ENCODE data around the gene HSD3B1. TPM values are rescaled to one million over a fixed set of nuclear protein-coding genes. Genes with fewer than 3 reads are reported as not detected.

HSD3B1 gene
- total RNA-seq, 1 experiment from 2014 or later = not detected

DNA sequence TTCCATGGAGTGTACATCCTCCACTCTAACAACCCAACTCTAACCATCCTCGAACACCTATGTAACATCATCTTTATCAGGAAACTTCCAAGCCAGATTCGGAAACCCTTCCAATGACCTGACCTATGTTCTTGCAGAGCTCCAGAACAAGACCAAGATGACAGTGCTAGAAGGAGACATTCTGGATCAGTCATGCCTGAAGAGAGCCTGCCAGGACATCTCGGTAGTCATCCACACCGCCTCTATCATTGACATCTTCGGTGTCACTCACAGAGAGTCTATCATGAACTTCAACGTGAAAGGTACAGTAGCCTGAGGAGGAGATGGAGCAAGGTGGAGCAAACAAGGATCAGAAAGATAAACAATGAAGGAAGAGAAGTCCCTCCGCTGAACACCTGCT is 36.1 kb upstream of the HSD3B1 start:
- H2AFZ ChIP-seq (ENCODE audit: low read length) = no peak overlapping the region
- no peak overlapping the region for H3K4me3 ChIP-seq (ENCODE audit: low read length)
- H3K79me2 ChIP-seq (ENCODE audit: low read length) = no peaks in the 10 kb centered on the region
- no peak overlapping the region for H3K9ac ChIP-seq (ENCODE audit: low read length)
- no peaks in the 10 kb centered on the region for H3K36me3 ChIP-seq (ENCODE audit: insufficient read depth, low read length)
- DNase-seq = no peak
- H3K9me2 ChIP-seq (replicated peaks; ENCODE audit: insufficient read depth, low read length) = no peaks in the 10 kb centered on the region
- H3K4me1 ChIP-seq (ENCODE audit: low read length) = no peaks in the 10 kb centered on the region
- no peak overlapping the region for H3K4me2 ChIP-seq (ENCODE audit: low read depth, low read length, poor library complexity, severe bottlenecking)
- H3K27me3 ChIP-seq (ENCODE audit: low read length) = no peaks in the 10 kb centered on the region
- no peak overlapping the region for H3K27ac ChIP-seq (ENCODE audit: low read length)
- no peaks in the 10 kb centered on the region for H3K9me3 ChIP-seq (ENCODE audit: low read length)
- no peaks in the 10 kb centered on the region for H4K20me1 ChIP-seq (ENCODE audit: insufficient read depth, low read depth, low read length)

DNA sequence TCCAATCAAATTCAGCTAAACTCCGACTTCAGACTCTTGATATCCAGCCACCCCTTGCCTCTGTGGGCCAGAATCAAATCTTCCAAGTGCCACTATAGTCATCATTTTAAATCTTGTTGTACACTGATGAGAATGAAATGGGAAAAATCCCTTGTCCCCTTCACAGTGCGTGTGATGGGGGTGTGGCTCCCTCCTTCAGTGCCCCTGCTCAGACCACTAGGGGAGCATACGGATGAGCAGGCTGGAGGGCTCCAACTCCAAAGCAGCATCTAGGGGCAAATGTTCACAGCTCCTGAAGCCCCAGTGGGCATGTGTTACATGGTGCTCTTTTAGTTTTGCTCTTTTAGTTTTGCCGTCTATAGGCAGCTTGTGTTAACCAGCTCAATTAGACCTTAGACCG is 35.4 kb upstream of the HSD3B1 start:
- no peaks in the 10 kb centered on the region for H3K36me3 ChIP-seq (ENCODE audit: insufficient read depth, low read length)
- no peak overlapping the region for H3K9ac ChIP-seq (ENCODE audit: low read length)
- no peaks in the 10 kb centered on the region for H3K9me3 ChIP-seq (ENCODE audit: low read length)
- H2AFZ ChIP-seq (ENCODE audit: low read length) = no peak overlapping the region
- H3K4me1 ChIP-seq (ENCODE audit: low read length) = no peaks in the 10 kb centered on the region
- DNase-seq = no peak
- H3K79me2 ChIP-seq (ENCODE audit: low read length) = no peaks in the 10 kb centered on the region
- H4K20me1 ChIP-seq (ENCODE audit: insufficient read depth, low read depth, low read length) = no peaks in the 10 kb centered on the region
- no peak overlapping the region for H3K4me2 ChIP-seq (ENCODE audit: low read depth, low read length, poor library complexity, severe bottlenecking)
- no peak overlapping the region for H3K27ac ChIP-seq (ENCODE audit: low read length)
- H3K4me3 ChIP-seq (ENCODE audit: low read length) = no peak overlapping the region
- no peaks in the 10 kb centered on the region for H3K27me3 ChIP-seq (ENCODE audit: low read length)
- H3K9me2 ChIP-seq (replicated peaks; ENCODE audit: insufficient read depth, low read length) = no peaks in the 10 kb centered on the region

DNA sequence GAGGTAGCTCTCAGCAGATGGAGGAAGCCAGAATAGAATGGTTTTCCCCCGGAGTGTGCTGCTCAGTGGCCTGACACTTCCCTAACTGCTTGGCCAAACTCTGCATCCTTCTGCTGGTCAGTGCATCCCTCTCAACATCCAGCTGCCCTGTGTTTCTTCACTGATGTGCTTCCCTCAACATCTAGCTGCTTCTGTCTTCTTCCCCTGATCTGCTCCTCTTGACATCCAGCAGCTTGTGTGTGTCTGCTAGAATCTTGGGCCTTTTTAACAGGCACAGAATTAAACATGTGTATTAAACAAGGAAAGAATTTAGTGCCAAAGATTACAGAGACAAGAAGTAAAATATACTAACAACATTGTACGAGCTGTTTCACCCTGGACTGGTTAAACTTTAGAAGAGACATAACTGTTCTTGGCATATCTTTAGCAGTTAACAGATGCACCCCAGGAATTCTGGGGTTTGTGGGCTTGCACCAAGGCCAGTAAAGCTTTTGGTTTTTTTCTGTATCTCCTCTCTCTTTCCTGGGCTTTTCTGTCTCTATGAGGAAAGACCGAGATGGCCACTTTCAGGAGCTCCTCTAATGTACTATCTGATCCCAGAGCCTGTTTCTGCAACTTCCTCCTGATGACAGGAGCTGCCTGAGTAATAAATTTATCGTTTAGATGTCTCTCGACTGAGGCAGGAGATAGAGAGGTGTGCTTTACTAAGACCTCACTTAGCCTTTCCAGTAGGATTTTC is 34.8 kb upstream of the HSD3B1 start:
- H4K20me1 ChIP-seq (ENCODE audit: insufficient read depth, low read depth, low read length) = no peaks in the 10 kb centered on the region
- no peaks in the 10 kb centered on the region for H3K9me2 ChIP-seq (replicated peaks; ENCODE audit: insufficient read depth, low read length)
- H3K4me1 ChIP-seq (ENCODE audit: low read length) = no peaks in the 10 kb centered on the region
- no peak overlapping the region for H3K4me3 ChIP-seq (ENCODE audit: low read length)
- H3K4me2 ChIP-seq (ENCODE audit: low read depth, low read length, poor library complexity, severe bottlenecking) = no peak overlapping the region
- no peak overlapping the region for H2AFZ ChIP-seq (ENCODE audit: low read length)
- H3K79me2 ChIP-seq (ENCODE audit: low read length) = no peaks in the 10 kb centered on the region
- H3K27me3 ChIP-seq (ENCODE audit: low read length) = no peaks in the 10 kb centered on the region
- no peaks in the 10 kb centered on the region for H3K36me3 ChIP-seq (ENCODE audit: insufficient read depth, low read length)
- H3K9me3 ChIP-seq (ENCODE audit: low read length) = no peaks in the 10 kb centered on the region
- DNase-seq = no peak
- H3K27ac ChIP-seq (ENCODE audit: low read length) = no peak overlapping the region
- no peak overlapping the region for H3K9ac ChIP-seq (ENCODE audit: low read length)

DNA sequence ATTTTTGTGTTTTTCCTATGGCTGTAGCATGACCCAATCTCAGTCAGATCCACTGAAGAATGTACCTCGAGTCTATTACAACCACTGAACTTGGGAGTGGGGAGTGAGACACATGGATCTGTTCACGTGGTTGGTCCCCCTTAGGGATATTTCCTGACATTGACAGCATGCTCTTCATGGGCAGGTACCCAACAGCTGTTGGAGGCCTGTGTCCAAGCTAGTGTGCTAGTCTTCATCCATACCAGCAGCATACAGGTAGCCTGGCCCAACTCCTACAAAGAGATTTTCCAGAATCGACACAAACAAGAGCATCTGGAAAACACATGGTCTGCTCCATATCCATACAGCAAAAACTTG is 34.2 kb upstream of the HSD3B1 start:
- DNase-seq = no peak
- Histone ChIP-seq H3K9me2 (replicated peaks; ENCODE audit: insufficient read depth, low read length) (no peaks in the 10 kb centered on the region), H3K27ac (ENCODE audit: low read length) (no peak overlapping the region), H3K4me2 (ENCODE audit: low read depth, low read length, poor library complexity, severe bottlenecking) (no peak overlapping the region), H2AFZ (ENCODE audit: low read length) (no peak overlapping the region), H3K36me3 (ENCODE audit: insufficient read depth, low read length) (no peaks in the 10 kb centered on the region), H3K9me3 (ENCODE audit: low read length) (no peaks in the 10 kb centered on the region), H3K4me1 (ENCODE audit: low read length) (no peaks in the 10 kb centered on the region), H3K4me3 (ENCODE audit: low read length) (no peak overlapping the region), H3K9ac (ENCODE audit: low read length) (no peak overlapping the region), H4K20me1 (ENCODE audit: insufficient read depth, low read depth, low read length) (no peaks in the 10 kb centered on the region), H3K27me3 (ENCODE audit: low read length) (no peaks in the 10 kb centered on the region), H3K79me2 (ENCODE audit: low read length) (no peaks in the 10 kb centered on the region)

DNA sequence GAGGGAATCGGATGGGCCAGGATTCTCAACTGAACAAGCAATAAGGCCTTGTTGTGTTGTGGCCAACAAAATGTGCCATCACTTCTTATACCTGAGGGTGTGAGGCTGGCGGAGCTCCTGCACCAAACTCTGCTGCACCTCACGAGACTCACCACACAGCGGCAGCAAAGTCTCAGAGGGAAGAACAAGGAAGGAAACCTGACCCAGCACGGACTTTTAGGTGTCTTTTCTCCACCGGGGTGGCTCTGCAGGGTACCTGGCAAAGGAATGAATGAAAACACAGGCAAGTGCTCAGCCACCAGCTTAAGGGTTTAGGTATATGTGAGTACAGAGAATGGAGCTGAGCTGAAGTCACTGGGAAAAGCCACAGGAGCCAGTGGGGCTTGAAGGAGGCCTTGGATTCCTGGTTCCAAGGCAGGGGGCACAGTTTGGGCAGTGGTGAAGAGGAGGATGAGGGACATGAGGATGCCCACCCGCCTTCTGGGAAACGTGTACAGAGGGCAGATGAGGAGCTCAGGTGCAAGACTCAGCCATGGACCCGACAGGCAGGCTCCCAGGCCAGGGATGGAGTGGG is 31.1 kb upstream of the HSD3B1 start:
- H3K4me2 ChIP-seq (ENCODE audit: low read depth, low read length, poor library complexity, severe bottlenecking) = no peak overlapping the region
- DNase-seq = peak; percentile 85

DNA sequence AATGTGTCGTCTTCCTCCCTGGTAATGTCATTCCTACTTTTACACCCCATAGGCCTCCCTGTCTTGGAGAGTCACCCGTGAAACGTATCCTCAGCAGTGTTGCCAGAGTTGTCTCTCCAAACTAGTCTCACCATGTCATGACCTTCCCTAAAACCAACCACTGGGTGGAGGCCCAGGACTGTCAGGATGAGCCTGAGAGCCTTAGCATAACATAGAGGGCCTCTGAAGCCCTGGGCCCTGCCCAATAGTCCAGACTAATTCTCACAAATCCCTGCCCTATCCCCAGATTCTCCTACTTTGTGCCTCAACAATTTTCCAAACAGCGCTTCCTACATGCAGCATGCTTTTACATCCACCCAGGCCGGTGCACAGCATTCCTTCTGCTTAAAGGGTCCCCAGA is 29.3 kb upstream of the HSD3B1 start:
- Histone ChIP-seq H3K27ac (ENCODE audit: low read length) (no peak overlapping the region), H3K4me2 (ENCODE audit: low read depth, low read length, poor library complexity, severe bottlenecking) (no peak overlapping the region), H3K9ac (ENCODE audit: low read length) (no peak overlapping the region), H3K27me3 (ENCODE audit: low read length) (no peaks in the 10 kb centered on the region), H2AFZ (ENCODE audit: low read length) (no peak overlapping the region), H3K9me3 (ENCODE audit: low read length) (no peaks in the 10 kb centered on the region), H3K4me3 (ENCODE audit: low read length) (no peak overlapping the region), H3K36me3 (ENCODE audit: insufficient read depth, low read length) (no peaks in the 10 kb centered on the region), H3K9me2 (replicated peaks; ENCODE audit: insufficient read depth, low read length) (no peaks in the 10 kb centered on the region), H3K79me2 (ENCODE audit: low read length) (no peaks in the 10 kb centered on the region), H3K4me1 (ENCODE audit: low read length) (no peaks in the 10 kb centered on the region), H4K20me1 (ENCODE audit: insufficient read depth, low read depth, low read length) (no peaks in the 10 kb centered on the region)
- DNase-seq = no peak

More for the DNA sequence above, 31.1 kb upstream of the HSD3B1 start:
- no peaks in the 10 kb centered on the region for H3K9me2 ChIP-seq (replicated peaks; ENCODE audit: insufficient read depth, low read length)
- no peaks in the 10 kb centered on the region for H3K27me3 ChIP-seq (ENCODE audit: low read length)
- no peaks in the 10 kb centered on the region for H3K4me1 ChIP-seq (ENCODE audit: low read length)
- no peak overlapping the region for H3K27ac ChIP-seq (ENCODE audit: low read length)
- H3K9me3 ChIP-seq (ENCODE audit: low read length) = no peaks in the 10 kb centered on the region
- no peak overlapping the region for H3K4me3 ChIP-seq (ENCODE audit: low read length)
- no peaks in the 10 kb centered on the region for H3K36me3 ChIP-seq (ENCODE audit: insufficient read depth, low read length)
- no peak overlapping the region for H3K9ac ChIP-seq (ENCODE audit: low read length)
- no peaks in the 10 kb centered on the region for H4K20me1 ChIP-seq (ENCODE audit: insufficient read depth, low read depth, low read length)
- H3K79me2 ChIP-seq (ENCODE audit: low read length) = no peaks in the 10 kb centered on the region
- no peak overlapping the region for H2AFZ ChIP-seq (ENCODE audit: low read length)

DNA sequence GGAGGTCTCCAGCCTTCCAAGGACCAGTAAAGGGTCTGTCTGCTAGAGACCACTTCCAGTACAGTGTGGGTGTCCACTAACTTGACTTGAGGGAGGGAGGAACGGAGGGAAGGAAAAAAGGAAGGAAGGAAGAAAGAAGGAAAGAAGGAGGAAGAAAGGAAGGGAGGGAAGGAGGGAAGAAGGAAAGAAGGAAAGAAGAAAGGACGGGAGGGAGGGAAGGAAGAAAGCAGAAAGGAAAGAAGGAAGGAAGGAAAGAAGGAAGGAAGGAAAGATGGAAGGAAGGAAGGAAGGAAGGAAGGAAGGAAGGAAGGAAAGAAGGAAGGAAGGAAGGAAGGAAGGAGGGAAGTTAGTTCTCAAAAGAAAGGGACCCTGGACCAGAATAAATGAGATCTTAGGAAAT is 26.8 kb upstream of the HSD3B1 start:
- no peak overlapping the region for H3K4me3 ChIP-seq (ENCODE audit: low read length)
- no peaks in the 10 kb centered on the region for H3K79me2 ChIP-seq (ENCODE audit: low read length)
- H3K4me2 ChIP-seq (ENCODE audit: low read depth, low read length, poor library complexity, severe bottlenecking) = no peak overlapping the region
- no peak overlapping the region for H3K9ac ChIP-seq (ENCODE audit: low read length)
- H3K27ac ChIP-seq (ENCODE audit: low read length) = no peak overlapping the region
- no peak for DNase-seq
- no peaks in the 10 kb centered on the region for H3K9me2 ChIP-seq (replicated peaks; ENCODE audit: insufficient read depth, low read length)
- H3K4me1 ChIP-seq (ENCODE audit: low read length) = no peaks in the 10 kb centered on the region
- H2AFZ ChIP-seq (ENCODE audit: low read length) = no peak overlapping the region
- H3K9me3 ChIP-seq (ENCODE audit: low read length) = no peaks in the 10 kb centered on the region
- no peaks in the 10 kb centered on the region for H3K36me3 ChIP-seq (ENCODE audit: insufficient read depth, low read length)
- no peaks in the 10 kb centered on the region for H4K20me1 ChIP-seq (ENCODE audit: insufficient read depth, low read depth, low read length)
- no peaks in the 10 kb centered on the region for H3K27me3 ChIP-seq (ENCODE audit: low read length)

DNA sequence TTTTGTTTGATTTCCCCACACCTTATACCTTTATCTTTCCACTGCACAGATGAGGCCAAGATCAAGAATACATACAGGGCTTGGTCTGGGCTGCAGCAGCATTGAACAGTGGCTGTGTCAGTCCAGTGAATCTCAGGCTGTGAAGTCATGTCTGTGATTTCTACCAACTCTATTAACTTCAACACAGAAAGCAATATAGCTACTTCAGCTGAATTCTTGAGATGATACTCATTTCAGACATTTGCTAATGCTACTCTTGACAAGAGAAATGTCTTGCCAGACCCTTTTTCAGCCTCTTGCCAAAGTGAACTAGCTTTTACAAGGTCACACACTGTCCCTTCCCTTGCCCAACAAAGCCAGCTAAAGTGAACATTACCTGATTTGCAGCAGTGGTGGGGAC is 25.1 kb upstream of the HSD3B1 start:
- DNase-seq = no peak
- Histone ChIP-seq H3K36me3 (ENCODE audit: insufficient read depth, low read length) (no peaks in the 10 kb centered on the region), H3K27me3 (ENCODE audit: low read length) (no peaks in the 10 kb centered on the region), H3K4me3 (ENCODE audit: low read length) (no peak overlapping the region), H3K79me2 (ENCODE audit: low read length) (no peaks in the 10 kb centered on the region), H3K4me2 (ENCODE audit: low read depth, low read length, poor library complexity, severe bottlenecking) (no peak overlapping the region), H3K9me3 (ENCODE audit: low read length) (no peaks in the 10 kb centered on the region), H3K9ac (ENCODE audit: low read length) (no peak overlapping the region), H3K4me1 (ENCODE audit: low read length) (no peaks in the 10 kb centered on the region), H4K20me1 (ENCODE audit: insufficient read depth, low read depth, low read length) (no peaks in the 10 kb centered on the region), H2AFZ (ENCODE audit: low read length) (no peak overlapping the region), H3K27ac (ENCODE audit: low read length) (no peak overlapping the region), H3K9me2 (replicated peaks; ENCODE audit: insufficient read depth, low read length) (no peaks in the 10 kb centered on the region)
